Inferior parietal cortex (tissue), 1 donor: Measurements from ENCODE around the gene APBA2.

Experiments used
- DNase-seq: peaks from one replicate; pipeline ENCODE4 v3.0.0-alpha.2; 2016; ENCODE audit errors: extremely low spot score

Gene APBA2

DNA sequence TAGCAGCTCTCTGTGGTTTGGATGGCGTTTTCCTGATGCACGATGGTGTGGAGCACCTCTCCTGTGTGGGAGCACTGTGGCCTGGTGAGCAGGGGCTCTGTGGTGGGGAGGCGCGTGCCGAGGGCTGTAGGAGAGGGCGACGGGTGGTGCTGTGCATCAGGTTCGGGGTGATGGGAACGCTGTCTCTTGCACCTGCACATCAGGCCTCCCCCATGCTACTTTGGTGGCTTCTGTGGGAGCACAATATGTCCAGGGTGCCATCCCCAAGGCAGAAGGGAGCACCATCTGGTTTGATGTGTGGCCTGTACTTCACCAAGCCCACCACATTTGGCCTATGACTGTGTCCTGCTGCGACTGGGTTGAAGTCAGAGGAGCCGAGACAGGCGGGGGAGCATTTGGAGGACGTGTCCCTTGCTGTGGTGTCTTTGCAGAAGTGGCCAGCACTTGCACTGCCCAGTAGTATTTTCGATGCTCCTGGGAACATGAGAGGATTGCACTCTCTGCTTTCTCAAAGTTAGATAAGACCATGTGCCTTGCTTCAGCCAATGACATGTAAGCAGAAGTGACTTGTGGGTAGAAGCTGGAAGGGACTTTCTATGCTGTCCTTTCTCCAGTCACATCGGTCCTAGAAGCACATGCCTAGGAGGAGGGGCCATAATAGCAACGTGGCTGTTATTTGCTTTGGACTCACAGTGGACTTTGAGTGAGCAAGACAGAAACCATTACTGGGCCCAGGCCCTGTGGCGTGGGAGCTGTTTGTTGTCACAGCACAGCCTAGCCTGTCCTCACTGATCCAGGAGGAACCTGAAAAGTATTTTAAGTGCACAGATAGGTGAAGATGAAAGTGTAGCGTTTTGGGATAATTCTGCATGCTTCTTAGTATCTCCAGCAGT is 72.1 kb downstream of the APBA2 start:
- no peak for DNase-seq

DNA sequence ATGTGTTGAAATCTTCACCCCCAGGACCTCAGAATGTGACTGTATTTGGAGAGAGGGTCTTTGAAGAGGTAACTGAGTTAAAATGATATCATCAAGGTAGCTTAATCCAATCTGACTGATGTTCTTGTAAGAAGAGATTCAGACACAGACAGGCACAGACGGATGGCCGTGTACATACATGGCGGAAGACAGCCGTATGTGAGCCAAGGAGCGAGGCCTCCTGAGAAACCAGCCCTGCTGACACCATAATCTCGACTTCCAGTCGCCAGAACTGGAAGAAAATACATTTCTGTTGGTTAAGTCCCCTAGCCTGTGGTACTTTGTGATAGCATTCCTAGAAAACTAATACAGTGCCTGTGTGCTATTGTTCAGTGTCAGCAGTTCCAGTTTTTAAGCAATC is 73.6 kb downstream of the APBA2 start:
- no peak for DNase-seq

DNA sequence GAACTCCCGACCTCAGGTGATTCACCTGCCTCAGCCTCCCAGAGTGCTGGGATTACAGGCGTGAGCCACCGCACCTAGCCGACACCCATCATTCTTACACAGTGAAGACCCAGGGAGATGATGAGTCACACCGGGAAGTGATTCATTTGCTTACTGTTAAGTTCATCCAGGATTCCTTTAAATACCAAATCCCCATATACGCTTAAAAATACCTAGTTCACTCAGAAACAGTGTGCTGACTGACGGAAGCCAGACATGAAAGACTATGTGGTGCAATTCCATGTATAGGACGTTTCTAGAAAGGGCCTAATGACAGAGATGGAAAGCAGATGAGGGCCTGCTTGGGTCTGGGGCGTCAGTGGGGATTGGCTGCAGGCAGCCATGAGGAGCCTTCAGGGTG is 75.2 kb downstream of the APBA2 start:
- no peak for DNase-seq

DNA sequence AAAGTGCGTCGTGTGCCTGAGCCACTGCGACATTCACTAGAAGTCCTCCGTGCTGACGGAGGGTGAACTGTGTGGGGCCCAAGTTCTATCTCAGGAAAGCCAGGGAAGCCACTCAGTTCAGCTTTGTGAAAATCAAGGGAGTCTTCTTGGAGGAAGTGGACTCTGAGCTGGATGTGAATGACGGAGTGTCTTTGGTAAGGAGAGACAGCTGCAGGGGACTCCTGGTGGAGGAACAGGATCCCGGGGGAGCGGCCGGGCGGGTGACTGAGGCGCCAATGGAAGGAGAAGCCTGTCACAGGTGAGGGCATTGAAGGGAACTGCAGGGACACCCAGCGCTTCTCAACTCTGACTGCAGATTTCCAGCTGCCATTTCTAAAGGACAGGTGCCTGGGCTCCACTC is 75.6 kb downstream of the APBA2 start:
- no peak for DNase-seq

DNA sequence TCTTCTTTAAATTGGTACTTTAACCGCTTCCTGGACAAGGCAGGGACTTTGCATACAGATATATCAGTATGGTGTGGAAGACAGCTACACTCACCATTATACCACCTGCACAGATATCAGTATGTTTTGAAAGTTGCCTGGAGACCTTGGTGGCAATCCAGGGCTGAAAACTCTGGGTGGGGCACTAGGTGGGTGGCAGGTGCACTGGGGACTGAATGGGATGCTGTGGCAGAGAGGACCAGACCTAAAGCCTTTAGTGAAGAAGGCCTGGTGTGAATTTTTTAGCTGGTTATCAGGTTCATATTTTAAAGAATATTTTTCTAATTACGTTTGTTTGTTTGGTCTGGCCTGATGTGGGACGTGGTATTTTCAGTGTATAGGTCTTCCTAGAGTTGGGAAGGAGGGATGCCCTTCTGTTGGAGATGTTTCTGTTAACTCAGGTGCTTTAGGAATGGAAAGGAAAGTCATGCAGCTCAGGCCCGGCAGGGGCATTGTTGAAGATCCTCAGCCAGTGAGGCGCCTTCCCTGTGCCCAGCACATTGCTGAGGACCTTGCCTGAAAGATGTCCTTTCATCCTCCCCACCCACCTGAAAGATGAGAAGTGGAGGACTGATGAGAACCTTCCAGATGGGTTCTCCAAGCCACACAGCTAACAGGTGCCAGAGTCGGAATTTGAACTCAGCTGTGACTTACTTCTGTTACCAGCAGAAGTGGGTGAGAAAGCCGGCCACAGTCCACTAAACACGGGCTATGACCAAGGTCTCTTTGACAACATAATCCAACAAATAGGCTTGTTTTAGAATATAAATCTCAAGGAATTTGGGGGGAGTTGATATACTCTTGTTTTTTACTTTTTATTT is 77.3 kb downstream of the APBA2 start:
- no peak for DNase-seq

DNA sequence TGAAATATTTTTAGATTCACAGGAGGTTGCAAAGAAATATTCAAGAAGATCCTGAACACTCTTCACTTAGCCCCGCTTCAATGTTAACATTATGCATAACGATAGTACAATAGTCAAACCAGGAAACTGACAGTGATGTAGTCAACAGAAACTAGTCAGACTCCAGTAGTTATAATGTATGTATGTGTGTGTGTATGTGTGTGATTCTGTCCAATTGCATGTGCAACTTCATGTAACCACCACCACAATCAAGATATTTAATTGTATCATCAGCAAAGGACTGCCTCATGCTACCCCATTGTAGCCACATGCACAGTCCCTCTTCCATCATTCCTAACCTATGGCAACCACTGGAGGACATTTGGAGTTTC is 77.9 kb downstream of the APBA2 start:
- no peak for DNase-seq

DNA sequence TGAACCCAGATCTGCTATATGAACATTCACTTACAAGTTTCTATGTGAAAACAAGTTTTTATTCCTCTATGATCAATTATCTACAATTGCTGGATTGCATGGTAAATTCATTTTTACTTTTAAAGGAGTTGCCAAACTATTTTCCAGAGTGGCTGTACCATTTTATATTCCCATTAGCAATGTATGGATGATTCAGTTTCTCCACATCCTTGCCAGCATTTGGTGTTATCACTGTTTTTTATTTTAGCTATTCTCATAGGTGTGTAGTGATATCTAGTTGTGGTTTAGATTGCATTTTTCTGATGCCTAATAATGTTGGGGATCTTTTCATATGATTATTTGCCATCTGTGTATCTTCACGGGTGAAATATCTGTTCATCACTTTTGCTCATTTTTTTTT is 78.3 kb downstream of the APBA2 start:
- DNase-seq, result no peak

DNA sequence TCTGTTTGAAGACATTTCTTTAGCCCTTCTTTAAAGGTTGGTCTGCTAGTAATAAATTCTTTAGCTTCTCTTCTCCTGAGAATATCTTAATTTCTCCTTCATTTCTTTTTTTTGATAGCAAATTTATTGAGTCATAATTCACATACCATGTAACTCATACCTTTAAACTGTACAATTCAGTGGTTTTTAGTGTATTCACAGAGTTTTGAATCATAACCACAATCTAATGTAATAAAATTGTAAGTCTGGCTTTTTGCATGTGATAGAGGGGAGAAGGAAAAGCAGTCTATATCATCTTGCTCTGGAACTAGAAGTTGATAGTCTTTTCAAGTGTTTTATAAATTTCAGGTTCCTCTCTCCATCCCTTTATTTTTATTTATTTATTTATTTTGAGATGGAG is 81.3 kb downstream of the APBA2 start:
- DNase-seq, result no peak

DNA sequence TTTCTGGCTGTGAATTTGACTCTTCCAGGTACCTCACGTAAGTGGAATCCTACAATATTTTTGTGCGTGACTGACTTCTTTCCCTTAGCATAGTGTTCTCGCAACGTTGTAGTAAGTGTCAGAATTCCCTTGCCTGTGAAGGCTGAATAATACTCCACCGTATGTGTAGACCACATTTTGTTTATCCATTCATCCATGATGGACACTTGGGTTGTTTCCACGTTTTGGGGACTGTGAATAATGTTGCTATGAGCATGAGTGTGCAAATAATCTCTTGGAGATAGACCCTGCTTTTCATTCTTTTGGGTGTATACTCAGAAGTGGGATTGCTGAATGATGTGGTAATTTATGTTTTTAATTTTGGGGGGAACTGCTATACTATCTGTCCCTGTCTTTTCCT is 82.2 kb downstream of the APBA2 start:
- no peak for DNase-seq

DNA sequence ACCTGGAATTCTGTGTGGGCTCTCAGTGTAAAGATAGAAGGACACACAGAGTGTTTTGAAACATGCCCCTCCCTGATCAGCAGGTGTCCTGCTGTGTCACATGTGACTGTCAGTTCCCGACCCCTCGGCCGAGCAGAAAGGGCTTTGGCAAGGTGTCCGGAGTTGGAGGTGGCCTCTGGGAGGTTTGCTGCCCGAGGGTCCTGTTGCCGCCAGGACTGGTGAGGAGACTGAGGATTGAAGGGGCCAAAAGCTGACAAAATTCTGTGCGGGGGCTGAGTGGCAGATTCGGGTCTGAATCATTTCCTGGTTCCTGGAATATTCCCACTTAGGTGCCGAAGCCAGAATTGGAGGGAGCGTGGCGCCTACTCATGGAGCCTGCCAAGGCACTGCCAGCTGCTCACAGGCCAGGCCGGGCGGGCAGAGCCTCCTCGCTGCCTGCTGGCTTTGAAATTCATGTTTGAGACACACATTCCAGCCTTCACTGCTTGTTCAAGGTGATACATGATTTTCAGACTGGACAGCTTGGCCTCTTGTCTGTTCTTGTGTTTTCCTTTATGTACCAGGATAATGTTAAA is 83.8 kb downstream of the APBA2 start:
- DNase-seq, result peak; percentile 66

DNA sequence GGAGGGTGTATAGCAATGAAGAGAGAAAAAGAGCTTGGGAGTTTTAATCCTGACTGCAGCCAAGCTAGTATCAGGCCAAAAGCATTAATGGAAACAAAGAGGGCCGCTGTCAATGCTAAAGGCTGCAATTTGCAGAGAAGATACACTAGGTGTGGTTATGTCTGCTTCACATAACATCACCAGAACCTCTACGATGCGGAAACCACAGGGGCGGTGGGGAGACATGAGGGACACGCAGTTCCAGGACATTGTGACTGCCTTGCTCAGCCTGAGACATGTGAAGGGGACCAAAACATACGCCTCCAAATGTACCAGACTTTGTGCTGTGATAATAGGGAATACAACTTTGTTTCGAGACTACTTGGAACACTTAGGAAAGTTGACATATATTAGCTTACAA is 88.4 kb downstream of the APBA2 start:
- no peak for DNase-seq

DNA sequence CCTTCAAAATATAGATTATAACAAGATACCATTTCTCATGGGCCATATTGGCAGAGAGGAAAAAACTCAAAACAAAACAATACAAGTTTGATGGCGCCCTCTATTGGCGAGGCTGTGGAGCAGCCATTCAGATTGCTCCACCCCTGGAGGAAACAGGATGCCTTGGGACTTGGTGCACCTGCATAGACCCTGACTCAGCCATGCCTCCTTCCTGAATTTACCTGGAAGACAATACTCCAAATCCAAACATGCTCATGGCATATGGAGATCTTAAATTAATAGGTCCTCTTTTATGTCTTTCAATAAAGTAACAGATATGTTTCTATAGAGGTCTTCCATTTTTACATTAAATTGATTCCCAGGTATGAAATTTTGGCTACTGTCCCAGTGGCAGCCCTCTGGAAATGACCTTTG is 90.0 kb downstream of the APBA2 start:
- DNase-seq, result peak; percentile 71

DNA sequence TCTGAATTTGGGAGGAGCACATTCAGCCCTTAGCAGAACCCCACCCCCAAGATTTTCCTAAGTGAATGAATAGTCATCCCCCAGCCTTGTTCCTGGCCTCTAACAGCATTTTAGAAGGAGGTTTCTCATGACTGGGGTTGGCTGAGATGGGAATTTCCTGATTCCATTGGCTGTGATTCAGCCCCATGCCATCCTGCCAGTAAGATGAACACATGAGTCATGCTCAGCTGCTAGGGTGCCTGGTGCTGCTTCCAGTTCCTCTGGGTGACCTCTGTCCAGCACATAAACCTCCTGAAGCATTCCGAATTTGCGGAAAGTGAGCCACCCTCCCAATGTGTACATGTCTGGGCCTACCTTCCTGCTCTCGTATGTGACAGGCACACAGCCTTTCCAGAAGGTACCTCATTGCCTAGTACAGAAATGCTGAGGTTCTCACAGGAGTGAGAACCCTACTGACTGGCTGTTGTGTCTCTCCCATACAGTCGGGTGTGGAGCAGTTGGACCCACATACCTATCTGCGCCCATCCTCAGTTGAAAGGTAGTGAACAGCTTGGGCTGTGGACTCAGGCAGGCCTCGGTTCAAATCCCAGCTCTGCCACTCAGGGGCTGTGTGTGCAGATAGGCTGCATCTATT is 91.7 kb downstream of the APBA2 start:
- DNase-seq, result peak; percentile 85

DNA sequence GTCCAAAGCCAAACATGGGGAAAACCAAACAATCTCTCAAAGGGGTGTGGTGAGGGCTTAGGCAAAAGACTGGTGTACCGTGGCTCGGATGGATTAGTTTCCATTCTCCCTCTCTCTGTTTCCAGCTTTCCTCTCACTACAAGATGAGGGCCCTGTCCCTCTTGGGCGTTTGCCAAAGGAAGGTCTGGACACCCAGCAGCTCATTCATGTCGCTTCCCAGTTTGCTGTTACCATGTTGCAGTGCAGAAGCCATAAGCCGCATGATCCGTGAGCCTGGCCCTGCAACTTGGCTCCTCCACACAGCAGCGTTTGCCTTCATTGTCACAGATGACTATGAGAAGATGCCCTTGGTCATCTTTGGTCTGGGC is 92.2 kb downstream of the APBA2 start:
- no peak for DNase-seq

DNA sequence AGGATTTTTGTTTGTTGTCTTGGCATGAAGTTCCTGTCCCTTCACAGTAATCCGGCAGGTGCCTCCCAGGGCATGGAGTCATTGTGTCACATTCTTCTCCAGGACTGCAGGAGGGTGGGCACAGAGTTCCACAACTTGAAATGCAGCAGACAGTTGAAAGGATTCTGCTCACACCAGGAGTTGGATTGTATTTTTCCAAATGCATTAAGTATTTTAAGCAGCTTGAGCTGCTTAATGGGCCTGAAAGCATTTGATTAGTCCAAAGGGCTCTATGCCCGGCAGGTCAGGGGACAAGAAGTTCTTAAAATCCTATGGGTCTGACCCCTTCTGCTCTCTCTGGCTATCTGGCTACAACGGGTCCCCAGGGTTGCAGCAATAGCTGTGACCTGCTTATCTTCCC is 92.9 kb downstream of the APBA2 start:
- DNase-seq, result no peak

DNA sequence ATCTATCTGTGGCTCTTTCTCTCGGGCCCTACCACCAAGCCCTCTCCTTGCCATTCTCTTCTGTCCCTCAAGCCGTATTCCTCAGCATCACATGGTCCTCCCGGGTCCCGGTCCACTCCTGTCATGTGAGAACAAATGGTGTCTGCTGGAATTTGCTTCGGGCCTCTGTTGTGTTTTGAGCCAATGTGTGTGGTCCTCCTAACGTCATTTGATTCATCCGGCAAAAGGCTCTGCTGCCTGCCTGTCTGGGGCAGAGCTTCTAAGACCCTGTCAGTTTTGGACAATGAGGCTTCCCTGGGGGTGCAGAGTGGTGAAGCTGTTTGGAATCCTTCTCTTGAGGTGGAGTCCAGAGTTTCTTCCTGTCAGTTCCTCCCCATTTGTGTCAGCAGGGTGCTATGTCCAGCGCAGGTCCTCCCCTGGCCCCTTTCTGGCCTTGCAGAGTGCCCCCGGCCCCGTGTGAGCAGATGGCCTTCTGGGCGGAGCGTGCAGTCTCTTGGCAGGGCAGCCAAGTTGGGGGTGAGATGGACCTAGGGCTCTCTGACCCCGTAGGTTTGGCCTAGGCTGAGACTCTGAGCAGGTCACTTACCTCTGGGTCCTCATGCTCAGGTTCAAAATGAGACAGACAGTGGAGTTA is 93.6 kb downstream of the APBA2 start:
- DNase-seq, result no peak

DNA sequence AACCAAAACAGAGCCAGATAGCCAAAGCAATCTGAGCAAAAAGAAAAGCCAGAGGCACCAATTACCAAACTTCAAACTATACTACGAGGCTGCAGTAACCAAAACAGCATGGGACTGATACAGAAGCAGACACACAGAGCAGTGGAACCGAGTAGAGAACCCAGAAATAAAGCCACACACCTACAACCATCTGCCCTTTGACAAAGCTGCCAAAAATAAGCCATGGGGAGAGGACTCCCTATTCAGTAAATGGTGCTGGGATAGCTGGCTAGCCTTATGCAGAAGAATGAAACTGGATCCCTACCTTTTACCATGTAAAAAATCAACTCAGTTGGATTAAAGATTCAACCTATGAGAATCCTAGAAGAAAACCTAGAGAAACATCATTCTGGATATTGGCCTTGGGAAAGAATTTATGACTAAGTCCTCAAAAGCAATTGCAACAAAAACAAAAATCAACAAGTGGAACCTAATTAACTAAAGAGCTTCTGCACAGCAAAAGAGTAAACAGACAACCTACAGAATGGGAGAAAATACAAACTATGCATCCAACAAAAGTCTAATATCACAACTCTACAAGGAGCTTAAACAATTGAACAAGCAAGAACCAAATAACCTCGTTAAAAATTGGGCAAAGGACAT is 95.1 kb downstream of the APBA2 start:
- DNase-seq, result no peak

DNA sequence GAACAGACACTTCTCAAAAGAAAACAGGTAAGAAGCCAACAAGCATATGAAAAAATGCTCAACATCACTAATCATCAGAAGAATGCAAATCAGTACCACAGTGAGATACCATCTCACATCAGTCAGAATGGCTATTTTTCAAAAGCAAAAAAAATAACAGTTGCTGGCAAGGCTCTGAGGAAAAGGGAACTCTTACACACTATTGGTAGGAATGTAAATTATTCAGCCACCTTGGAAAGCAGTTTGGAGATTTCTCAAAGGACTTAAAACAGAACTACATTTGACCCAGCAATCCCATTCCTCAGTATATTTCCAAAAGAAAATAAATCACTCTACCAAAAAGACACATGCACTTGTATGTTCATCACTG is 95.6 kb downstream of the APBA2 start:
- no peak for DNase-seq

DNA sequence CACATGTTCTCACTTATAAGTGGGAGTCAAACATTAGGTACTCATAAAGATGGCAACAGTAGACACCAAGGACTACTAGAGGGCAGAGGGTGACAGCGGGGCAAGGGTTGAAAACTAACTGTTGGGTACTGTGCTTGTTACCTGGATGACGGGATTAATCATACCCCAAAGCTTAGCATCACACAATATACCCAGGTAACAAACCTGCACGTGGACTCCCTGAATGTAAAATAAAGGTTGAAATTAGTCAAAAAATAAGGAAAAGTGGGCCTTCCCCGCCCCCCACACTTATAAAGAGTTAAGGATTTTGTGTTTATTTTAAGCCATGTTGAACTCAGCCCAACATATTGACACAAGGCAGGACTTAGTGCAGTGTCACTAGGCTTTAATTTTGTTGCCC is 96.1 kb downstream of the APBA2 start:
- DNase-seq, result no peak

DNA sequence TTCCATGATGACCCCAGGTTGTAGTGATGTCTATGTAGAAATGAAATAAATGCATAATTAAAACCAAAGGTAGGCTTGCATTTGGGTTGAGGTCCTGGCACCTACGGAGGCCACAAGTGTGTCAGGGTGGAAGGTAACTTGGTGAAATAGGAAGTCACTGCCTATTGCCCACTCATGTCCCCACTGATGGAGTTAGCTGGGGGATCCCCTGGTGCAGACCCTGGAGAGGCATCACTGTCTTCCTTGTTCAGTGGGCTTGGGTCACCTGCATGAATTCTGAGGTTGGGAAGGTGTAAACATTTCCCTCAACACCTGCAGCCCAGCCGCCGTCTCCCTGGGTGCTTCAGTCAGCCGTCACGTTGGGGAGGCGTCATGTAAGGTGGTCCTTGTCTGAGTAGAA is 97.1 kb downstream of the APBA2 start:
- DNase-seq, result no peak
